HepG2 (cell line): Measurements from ENCODE around the gene CDX2. TPM values are rescaled to one million over a fixed set of nuclear protein-coding genes. Genes with fewer than 3 reads are reported as not detected.
A peak's percentile ranks its signal among the peaks of the same experiment; 100 is the strongest.

Source experiments
- ARNT2 ChIP-seq: sonication (generic); formaldehyde crosslinking; IDR thresholded peaks from 2 replicates; pipeline ENCODE4 v1.8.0; 2022; ENCODE audit warnings: mild to moderate bottlenecking, low read depth, missing genetic modification reagents, moderate library complexity
- CCDC6 ChIP-seq: sonication (generic); formaldehyde crosslinking; IDR thresholded peaks from 2 replicates; pipeline ENCODE4 v1.8.1; 2022; ENCODE audit warnings: mild to moderate bottlenecking, missing genetic modification reagents, moderate library complexity
- CEBPB ChIP-seq: IDR thresholded peaks from 2 replicates; pipeline ENCODE4 v1.6.1; 2011; ENCODE audit warnings: low read depth, low read length, improper control_type of control experiment, borderline replicate concordance
- CSRNP1 ChIP-seq: sonication (generic); formaldehyde crosslinking; IDR thresholded peaks from 2 replicates; pipeline ENCODE4 v1.8.1; 2023; ENCODE audit warnings: mild to moderate bottlenecking, missing genetic modification reagents
- FOXK1 ChIP-seq: sonication (generic); formaldehyde crosslinking; IDR thresholded peaks from 2 replicates; pipeline ENCODE4 v1.4.0; 2020; ENCODE audit warnings: low read depth, missing genetic modification reagents, borderline replicate concordance
- GZF1 ChIP-seq: sonication (generic); formaldehyde crosslinking; IDR thresholded peaks from 2 replicates; pipeline ENCODE4 v1.5.1; 2020; ENCODE audit warnings: mild to moderate bottlenecking, missing genetic modification reagents
- HNF4A ChIP-seq: sonication (generic); formaldehyde crosslinking; IDR thresholded peaks from 2 replicates; pipeline ENCODE4 v1.4.0; 2020; ENCODE audit warnings: missing genetic modification reagents
- KDM5B ChIP-seq: sonication (generic); formaldehyde crosslinking; IDR thresholded peaks from 2 replicates; pipeline ENCODE4 v1.4.0; 2020; ENCODE audit warnings: missing genetic modification reagents, mild to moderate bottlenecking, borderline replicate concordance
- KLF15 ChIP-seq: sonication (generic); formaldehyde crosslinking; IDR thresholded peaks from 2 replicates; pipeline ENCODE4 v1.8.1; 2023; ENCODE audit warnings: borderline replicate concordance, mild to moderate bottlenecking, inconsistent platforms, missing genetic modification reagents, mixed read lengths
- MAX ChIP-seq: IDR thresholded peaks from 2 replicates; pipeline ENCODE4 v1.6.1; 2012; ENCODE audit warnings: inconsistent platforms
- MXI1 ChIP-seq: IDR thresholded peaks from 3 replicates; pipeline ENCODE4 v1.6.1; 2012; ENCODE audit warnings: low read depth, low read length, inconsistent platforms, borderline replicate concordance
- NR2F1 ChIP-seq, 2 experiments: fragments of 450-650 bp in 1 of 2; formaldehyde crosslinking in 1 of 2; IDR thresholded peaks; 2 replicates each; pipeline versions ENCODE4 v1.5.0 to v1.6.1; 2016 to 2020; ENCODE audit warnings: mild to moderate bottlenecking in 1 of 2, missing compliant biosample characterization in 1 of 2, missing genetic modification reagents in 1 of 2, moderate library complexity in 1 of 2
- POLR2A ChIP-seq, 2 experiments: IDR thresholded peaks; 2 replicates each; pipeline ENCODE4 v1.6.1; 2011; ENCODE audit warnings: low read depth in 2 of 2, low read length in 2 of 2, mild to moderate bottlenecking in 1 of 2, moderate library complexity in 1 of 2; ENCODE audit not compliant: insufficient read depth in 1 of 2
- POLR2G ChIP-seq: fragments of 200-400 bp; formaldehyde crosslinking; IDR thresholded peaks from 2 replicates; pipeline ENCODE4 v1.6.1; 2018; ENCODE audit warnings: mild to moderate bottlenecking, low read depth, low read length, moderate library complexity
- SALL1 ChIP-seq: sonication (generic); formaldehyde crosslinking; IDR thresholded peaks from 2 replicates; pipeline ENCODE4 v1.8.0; 2022; ENCODE audit warnings: mild to moderate bottlenecking, missing genetic modification reagents
- ZIK1 ChIP-seq: sonication (generic); formaldehyde crosslinking; IDR thresholded peaks from 2 replicates; pipeline ENCODE4 v1.5.0; 2020; ENCODE audit warnings: mild to moderate bottlenecking, low read depth, missing genetic modification reagents, borderline replicate concordance
- ZKSCAN5 ChIP-seq: sonication (generic); formaldehyde crosslinking; IDR thresholded peaks from 2 replicates; pipeline ENCODE4 v1.5.1; 2020; ENCODE audit warnings: mild to moderate bottlenecking, missing genetic modification reagents
- ZMAT3 ChIP-seq: sonication (generic); formaldehyde crosslinking; conservative IDR thresholded peaks from 2 replicates; pipeline ENCODE4 v1.7.0; 2021; ENCODE audit warnings: missing genetic modification reagents
- ZMYM3 ChIP-seq: sonication (generic); formaldehyde crosslinking; IDR thresholded peaks from 2 replicates; pipeline ENCODE4 v1.5.1; 2020; ENCODE audit warnings: mild to moderate bottlenecking, missing genetic modification reagents
- ZNF205 ChIP-seq: IDR thresholded peaks from 2 replicates; pipeline ENCODE4 v1.6.1; 2018; ENCODE audit warnings: missing biosample characterization, missing genetic modification reagents
- ZNF292 ChIP-seq: sonication (generic); formaldehyde crosslinking; IDR thresholded peaks from 2 replicates; pipeline ENCODE4 v1.8.1; 2022; ENCODE audit warnings: mild to moderate bottlenecking, low read depth, missing genetic modification reagents, borderline replicate concordance
- ZNF749 ChIP-seq: sonication (generic); formaldehyde crosslinking; IDR thresholded peaks from 2 replicates; pipeline ENCODE4 v1.8.0; 2022; ENCODE audit warnings: mild to moderate bottlenecking, missing genetic modification reagents, moderate library complexity, borderline replicate concordance
- ZNF788 ChIP-seq: sonication (generic); formaldehyde crosslinking; IDR thresholded peaks from 2 replicates; pipeline ENCODE4 v1.5.0; 2020; ENCODE audit warnings: mild to moderate bottlenecking, missing genetic modification reagents, borderline replicate concordance
- ZSCAN31 ChIP-seq: sonication (generic); formaldehyde crosslinking; IDR thresholded peaks from 2 replicates; pipeline ENCODE4 v1.5.0; 2020; ENCODE audit warnings: low read depth, mild to moderate bottlenecking, missing genetic modification reagents
- polyA plus RNA-seq, 8 experiments: library from polyadenylated mRNA; depleted of rRNA in 3 of 8; stranded (reverse) in 7 of 8; unstranded in 1 of 8; fragments of >200 nt; fragmentation: Illumina TruSeq in 4 of 8; extraction: Trizol in 4 of 8; gene quantifications; 2 replicates each; pipeline versions ENCODE4 v1.2.1 to v1.2.3, GENCODE V29; 2011 to 2016; ENCODE audit warnings: low read depth in 4 of 8, missing spikeins in 1 of 8, mixed read lengths in 1 of 8; ENCODE audit not compliant: insufficient read depth in 1 of 8
- total RNA-seq, 5 experiments: library from RNA; depleted of rRNA; stranded (reverse); fragments of >200 nt; fragmentation: Illumina TruSeq; extraction: Trizol; gene quantifications; 2 replicates each; pipeline ENCODE4 v1.2.3, GENCODE V29; 2016; ENCODE audit warnings: low read depth in 1 of 5
- TF ChIP-seq, protein P1 (sequence below): sonication (generic); formaldehyde crosslinking; IDR thresholded peaks from 2 replicates; pipeline ENCODE4 v1.4.0; 2020; ENCODE audit warnings: mild to moderate bottlenecking, low read depth, missing genetic modification reagents
- TF ChIP-seq, protein P2 (sequence below): sonication (generic); formaldehyde crosslinking; IDR thresholded peaks from 2 replicates; pipeline ENCODE4 v1.5.1; 2020; ENCODE audit warnings: mild to moderate bottlenecking, missing genetic modification reagents, moderate library complexity

The CDX2 gene
- total and polyA plus RNA-seq, 2 of the 13 experiments (the other 11 are each of a cell fraction or from before 2014, with no cell fraction given), result 0.04 TPM; not detected in 1

GRCh38 chr13:27962128-27962841 is 6.8 kb downstream of the CDX2 start (continued):
- TF ChIP-seq ARNT2 (CRISPR knock-in tag) (no peak), MAX (no peak), KDM5B (CRISPR knock-in tag) (no peak), POLR2A (IDR thresholded peaks at IDR 0.05; ENCODE audit: insufficient read depth in 1 of 2, low read depth in 2 of 2, low read length in 2 of 2) (0 out of 4 replicates have a peak, but pooled peaks have one; percentile 21 to 35), ZNF292 (CRISPR knock-in tag) (peak; percentile 46; the same call in 1 of the 2 replicates), KLF15 (CRISPR knock-in tag) (no peak), ZKSCAN5 (CRISPR knock-in tag) (no peak), CSRNP1 (no peak), NR2F1 (CRISPR knock-in tag; IDR thresholded peaks at IDR 0.05) (no peak), ZMYM3 (0 out of 2 replicates have a peak, but pooled peaks have one; percentile 30), CCDC6 (CRISPR knock-in tag) (no peak), ZMAT3 (CRISPR knock-in tag) (no peak), ZNF749 (CRISPR knock-in tag) (no peak), ZNF788 (CRISPR knock-in tag) (0 out of 2 replicates have a peak, but pooled peaks have one; percentile 28), FOXK1 (CRISPR knock-in tag) (no peak), ZIK1 (CRISPR knock-in tag) (no peak), CEBPB (no peak), MXI1 (no peak), HNF4A (peak; percentile 37; the same call in 1 of the 2 replicates), ZSCAN31 (no peak), GZF1 (CRISPR knock-in tag) (no peak), ZNF205 (CRISPR knock-in tag) (0 out of 2 replicates have a peak, but pooled peaks have one; percentile 18), SALL1 (peak; percentile 57), POLR2G (no peak)
- TF ChIP-seq, protein P1, sequence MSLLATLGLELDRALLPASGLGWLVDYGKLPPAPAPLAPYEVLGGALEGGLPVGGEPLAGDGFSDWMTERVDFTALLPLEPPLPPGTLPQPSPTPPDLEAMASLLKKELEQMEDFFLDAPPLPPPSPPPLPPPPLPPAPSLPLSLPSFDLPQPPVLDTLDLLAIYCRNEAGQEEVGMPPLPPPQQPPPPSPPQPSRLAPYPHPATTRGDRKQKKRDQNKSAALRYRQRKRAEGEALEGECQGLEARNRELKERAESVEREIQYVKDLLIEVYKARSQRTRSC, result no peak
- TF ChIP-seq, protein P2, sequence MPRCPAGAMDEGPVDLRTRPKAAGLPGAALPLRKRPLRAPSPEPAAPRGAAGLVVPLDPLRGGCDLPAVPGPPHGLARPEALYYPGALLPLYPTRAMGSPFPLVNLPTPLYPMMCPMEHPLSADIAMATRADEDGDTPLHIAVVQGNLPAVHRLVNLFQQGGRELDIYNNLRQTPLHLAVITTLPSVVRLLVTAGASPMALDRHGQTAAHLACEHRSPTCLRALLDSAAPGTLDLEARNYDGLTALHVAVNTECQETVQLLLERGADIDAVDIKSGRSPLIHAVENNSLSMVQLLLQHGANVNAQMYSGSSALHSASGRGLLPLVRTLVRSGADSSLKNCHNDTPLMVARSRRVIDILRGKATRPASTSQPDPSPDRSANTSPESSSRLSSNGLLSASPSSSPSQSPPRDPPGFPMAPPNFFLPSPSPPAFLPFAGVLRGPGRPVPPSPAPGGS (CRISPR knock-in tag), result no peak
